ENCODE data around the gene NDUFAF2.
A peak's percentile ranks its signal among the peaks of the same experiment; 100 is the strongest.

The NDUFAF2 gene

DNA sequence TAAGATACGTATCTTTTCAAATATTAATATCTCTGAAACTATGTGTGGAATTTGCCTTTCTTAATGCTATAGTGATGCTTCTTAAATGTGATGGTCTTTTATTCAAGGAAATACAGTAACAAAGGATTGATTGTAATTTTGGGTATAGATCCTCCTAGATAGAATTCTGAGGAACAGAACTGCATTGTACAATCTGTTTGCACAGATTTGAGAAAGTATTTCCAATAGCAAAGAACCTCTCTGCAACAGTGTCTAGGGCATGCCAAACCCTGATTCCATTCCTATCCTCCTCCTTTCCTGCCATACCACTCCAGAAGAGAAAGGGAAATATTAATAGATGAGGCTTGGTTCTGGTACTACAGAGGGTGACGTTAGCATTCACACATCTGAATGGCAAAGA is 206.9 kb downstream of the NDUFAF2 start:
- no peak overlapping the region for H3K27ac ChIP-seq
- TF ChIP-seq CTCF (IDR thresholded peaks at IDR 0.05) = no peak
- no peak for TF ChIP-seq ZFX (IDR thresholded peaks at IDR 0.05; ENCODE audit: borderline replicate concordance)

- no peak overlapping the region for H3K27ac ChIP-seq
- TF ChIP-seq CTCF (IDR thresholded peaks at IDR 0.05) = no peak
- no peak for TF ChIP-seq ZFX (IDR thresholded peaks at IDR 0.05; ENCODE audit: borderline replicate concordance)
Measured at GRCh38 chr5:61159070-61159469, 214.1 kb downstream of the NDUFAF2 start.

GRCh38 chr5:61159836-61160235 is 214.8 kb downstream of the NDUFAF2 start:
- H3K27ac ChIP-seq = no peak overlapping the region
- no peak for TF ChIP-seq CTCF (IDR thresholded peaks at IDR 0.05)
- TF ChIP-seq ZFX (IDR thresholded peaks at IDR 0.05; ENCODE audit: borderline replicate concordance) = no peak

GRCh38 chr5:61160497-61160896 is 215.5 kb downstream of the NDUFAF2 start:
- no peak for TF ChIP-seq CTCF (IDR thresholded peaks at IDR 0.05)
- TF ChIP-seq ZFX (IDR thresholded peaks at IDR 0.05; ENCODE audit: borderline replicate concordance) = no peak
- no peak overlapping the region for H3K27ac ChIP-seq

GRCh38 chr5:61162010-61162831 is 217.2 kb downstream of the NDUFAF2 start, which contains the start of gene SMIM15:
TSS of gene SMIM15 (minus strand) at chr5:61162468. CDS start at chr5:61160171, 2,297 bp downstream.
- peak within 1 kb of the TSS; percentile 93 for H3K27ac ChIP-seq
- TF ChIP-seq CTCF (IDR thresholded peaks at IDR 0.05) (no peak), ZFX (IDR thresholded peaks at IDR 0.05; ENCODE audit: borderline replicate concordance) (no peak)

- H3K27ac ChIP-seq = peak overlapping the region; percentile 93
- no peak for TF ChIP-seq ZFX (IDR thresholded peaks at IDR 0.05; ENCODE audit: borderline replicate concordance)
- no peak for TF ChIP-seq CTCF (IDR thresholded peaks at IDR 0.05)
Measured at GRCh38 chr5:61162832-61163567, 218.0 kb downstream of the NDUFAF2 start.

GRCh38 chr5:61163905-61164304 is 218.9 kb downstream of the NDUFAF2 start:
- H3K27ac ChIP-seq = peak overlapping the region; percentile 93
- TF ChIP-seq ZFX (IDR thresholded peaks at IDR 0.05; ENCODE audit: borderline replicate concordance) (no peak), CTCF (IDR thresholded peaks at IDR 0.05) (no peak)

All from 22Rv1 (cell line).